Forelimb muscle (tissue), 1 donor: ENCODE data around the gene PLXDC1. TPM values are rescaled to one million over a fixed set of nuclear protein-coding genes. Genes with fewer than 3 reads are reported as not detected.
"Not testable (repeated sequence)": the region's sequence is repeated elsewhere in the genome, so short reads cannot be mapped to it uniquely, and the experiment has no call there.

Source experiments
- DNase-seq: peaks from one replicate; pipeline ENCODE4 v3.0.0-alpha.2; 2013; ENCODE audit warnings: low read depth
- polyA plus RNA-seq: library from polyadenylated mRNA; unstranded; fragments of 120-200 nt; gene quantifications from one replicate; pipeline ENCODE4 v1.2.1, GENCODE V29; 2013; ENCODE audit not compliant: insufficient read length

PLXDC1 gene
- polyA plus RNA-seq, 1 donor = 5.0 TPM

- DNase-seq = no peak
Observed at GRCh38 chr17:39155654-39156053, 4.2 kb upstream of the PLXDC1 start.

DNA sequence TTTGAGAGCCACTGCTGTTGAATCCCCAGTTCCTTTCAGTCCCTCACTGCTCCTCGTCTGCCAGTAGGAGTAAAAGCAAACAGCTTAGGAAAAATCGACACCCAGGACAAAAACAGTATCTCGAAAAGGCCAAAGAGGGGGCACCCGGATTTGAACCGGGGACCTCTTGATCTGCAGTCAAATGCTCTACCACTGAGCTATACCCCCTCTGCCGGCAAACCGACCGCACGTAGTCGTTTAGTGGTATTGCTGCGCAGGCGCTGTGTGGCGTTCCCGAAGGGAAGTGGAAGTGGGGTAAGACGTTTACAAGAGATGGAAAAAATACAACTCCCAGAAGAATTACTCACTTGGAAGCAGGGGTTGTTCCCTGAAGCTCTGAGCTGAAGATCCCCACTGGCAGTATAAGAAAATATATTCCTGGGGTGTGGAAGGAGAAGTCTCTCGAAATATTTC lies 2.2 kb upstream of the PLXDC1 start:
- peak; percentile 87 for DNase-seq

DNA sequence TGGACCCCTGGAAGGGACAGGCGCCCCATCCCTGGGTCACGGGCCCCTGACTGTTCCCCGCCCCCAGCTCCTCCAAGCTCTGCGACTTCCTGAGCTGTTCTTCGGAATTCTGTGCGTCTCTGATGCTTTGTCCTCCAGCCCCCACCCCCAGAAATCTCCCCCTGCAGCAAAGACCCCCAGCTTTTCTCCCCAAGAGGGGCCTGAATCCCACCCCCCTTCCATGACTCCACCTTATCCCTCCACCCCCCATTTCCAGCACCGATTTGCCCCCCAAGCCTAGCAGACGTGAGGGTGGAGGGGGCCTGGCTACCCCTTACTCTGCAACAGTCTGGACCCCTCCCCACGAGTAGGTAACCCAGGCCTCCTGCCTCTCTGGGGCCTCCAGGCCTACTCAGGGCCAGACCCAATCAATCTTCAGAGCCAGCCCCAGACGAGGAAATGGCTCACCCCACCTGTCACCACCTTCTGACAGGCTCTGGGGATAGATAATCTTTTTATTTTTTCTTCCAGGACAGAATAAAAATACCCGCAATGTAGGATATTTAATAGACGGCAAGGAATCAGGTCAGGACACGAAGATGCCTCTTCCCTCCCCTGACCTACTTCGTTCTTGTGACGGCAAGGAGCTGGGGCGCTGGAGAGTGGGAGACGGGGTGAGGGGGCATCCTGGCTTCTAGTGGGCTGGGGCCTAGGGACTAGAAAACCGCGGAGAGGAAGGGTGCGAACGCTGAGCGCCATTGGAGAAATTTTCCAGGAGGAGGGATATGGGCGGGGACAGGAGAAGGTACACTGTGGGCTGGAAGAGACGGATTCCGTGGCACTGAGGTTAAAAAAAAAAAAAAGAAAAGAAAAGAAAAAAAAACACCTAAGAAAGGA lies 744 bp upstream of the PLXDC1 start:
- no peak for DNase-seq

GRCh38 chr17:39150795-39151149 lies 665 bp downstream of the PLXDC1 start:
- DNase-seq = no peak

- no peak for DNase-seq
Observed at GRCh38 chr17:39150104-39150634, 1.3 kb downstream of the PLXDC1 start.

- no peak for DNase-seq
Observed at GRCh38 chr17:39147221-39148185, 3.9 kb downstream of the PLXDC1 start.

GRCh38 chr17:39146273-39146672 lies 5.2 kb downstream of the PLXDC1 start:
- no peak for DNase-seq

DNA sequence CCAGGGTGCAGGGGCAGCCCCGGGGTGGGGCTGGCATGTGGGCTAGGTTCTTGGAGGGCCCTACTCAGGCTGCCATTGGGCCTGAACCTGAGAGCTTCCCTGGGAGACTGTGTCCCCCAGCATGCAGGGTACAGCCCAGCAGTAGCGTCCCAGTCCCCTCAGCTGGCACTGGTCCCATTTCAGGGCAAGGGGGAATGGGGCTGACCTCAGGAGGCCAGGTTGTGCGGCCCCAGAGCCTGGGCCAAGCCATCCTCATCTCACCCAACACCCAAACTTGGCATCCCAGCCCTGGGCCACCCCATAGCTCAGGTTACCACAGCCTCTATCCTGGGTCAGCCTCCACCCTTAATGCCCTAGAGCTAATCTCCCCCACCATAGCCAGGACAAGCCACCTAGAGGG lies 6.3 kb downstream of the PLXDC1 start:
- DNase-seq = no peak

DNA sequence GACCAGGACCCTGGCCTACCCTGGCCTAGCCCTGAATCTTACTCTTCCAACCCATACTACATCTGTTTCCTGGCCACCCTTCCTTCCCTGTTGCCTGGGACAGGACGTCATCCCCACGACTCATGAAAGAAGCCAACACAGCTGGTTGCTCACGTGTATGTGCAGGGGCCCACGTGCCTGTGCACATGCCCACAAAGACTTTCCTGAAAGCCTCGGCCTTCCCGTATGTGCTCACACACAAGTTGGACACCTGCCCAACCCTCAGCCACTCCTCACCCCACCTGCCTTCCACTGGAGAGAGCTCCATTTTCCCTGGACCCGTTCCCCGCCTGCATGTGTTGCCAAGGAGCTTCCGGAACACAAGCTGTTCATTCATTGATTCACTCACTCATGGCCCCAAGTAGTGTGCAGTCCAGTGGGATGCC lies 7.0 kb downstream of the PLXDC1 start:
- peak; percentile 94 for DNase-seq

DNA sequence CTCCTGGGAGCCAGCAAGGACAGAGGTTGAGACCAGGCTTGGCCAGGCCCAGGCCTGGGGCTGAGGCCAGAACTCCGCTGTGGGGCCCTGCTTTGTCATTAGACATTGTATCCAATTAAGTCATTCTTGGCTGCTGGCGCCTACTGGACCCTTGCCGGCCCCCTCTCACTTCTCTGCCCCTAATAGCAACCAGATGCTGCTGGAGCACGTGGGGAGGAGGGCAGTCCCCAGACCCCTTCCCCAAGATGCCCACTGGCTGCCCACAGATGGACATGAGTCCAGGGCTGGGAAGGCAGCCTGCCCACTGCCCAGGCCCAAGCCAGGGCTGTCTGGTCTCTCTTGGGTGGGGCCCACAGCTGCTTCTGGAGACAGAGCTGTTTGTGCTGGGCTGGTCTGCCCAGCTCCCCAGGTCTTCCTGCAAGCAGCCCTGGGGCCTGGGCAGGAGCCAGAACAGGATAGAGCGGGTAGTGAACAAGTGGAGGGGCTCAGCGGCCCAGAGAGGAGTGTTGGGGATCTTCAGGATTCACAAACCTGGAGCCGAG lies 7.8 kb downstream of the PLXDC1 start:
- DNase-seq = peak; percentile 47

GRCh38 chr17:39141915-39142664 lies 9.3 kb downstream of the PLXDC1 start:
- DNase-seq = no peak

GRCh38 chr17:39141294-39141693 lies 10.1 kb downstream of the PLXDC1 start:
- DNase-seq = no peak

GRCh38 chr17:39139561-39139960 lies 11.9 kb downstream of the PLXDC1 start:
- no peak for DNase-seq

- DNase-seq = no peak
Observed at GRCh38 chr17:39139161-39139511, 12.3 kb downstream of the PLXDC1 start.

DNA sequence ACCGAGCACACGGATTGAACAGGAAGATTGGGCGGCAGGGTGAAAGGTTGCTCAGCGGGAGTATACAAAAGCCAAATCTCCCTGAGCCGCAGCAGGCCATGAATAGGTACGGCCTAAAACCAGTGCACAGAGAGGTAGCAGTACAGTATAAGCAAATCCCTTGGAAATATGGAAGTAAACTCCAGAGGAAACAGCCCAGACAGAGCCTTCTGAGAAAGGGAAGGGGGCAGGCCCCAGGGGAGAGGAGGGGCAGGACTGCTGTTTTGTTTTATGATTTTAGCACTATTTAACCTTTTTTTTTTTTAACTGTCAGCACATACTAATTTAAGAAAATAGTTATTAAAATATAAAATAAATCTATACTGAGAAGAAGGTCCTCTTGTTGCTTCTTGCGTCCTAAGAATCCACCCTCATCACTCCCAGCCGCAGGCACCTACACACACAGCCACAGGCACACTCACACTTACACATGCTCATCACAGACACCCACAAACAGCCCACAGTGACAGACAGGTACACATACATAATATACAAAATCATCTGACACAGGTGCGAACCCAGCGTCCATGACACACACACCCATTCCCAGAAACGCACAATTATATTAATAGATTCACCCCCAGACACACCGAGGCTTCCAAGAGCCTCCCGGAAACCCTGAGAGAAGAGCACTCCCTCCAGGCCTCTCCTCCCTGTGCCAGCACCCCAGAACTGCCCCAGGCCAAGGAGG lies 12.8 kb downstream of the PLXDC1 start:
- no peak for DNase-seq

DNA sequence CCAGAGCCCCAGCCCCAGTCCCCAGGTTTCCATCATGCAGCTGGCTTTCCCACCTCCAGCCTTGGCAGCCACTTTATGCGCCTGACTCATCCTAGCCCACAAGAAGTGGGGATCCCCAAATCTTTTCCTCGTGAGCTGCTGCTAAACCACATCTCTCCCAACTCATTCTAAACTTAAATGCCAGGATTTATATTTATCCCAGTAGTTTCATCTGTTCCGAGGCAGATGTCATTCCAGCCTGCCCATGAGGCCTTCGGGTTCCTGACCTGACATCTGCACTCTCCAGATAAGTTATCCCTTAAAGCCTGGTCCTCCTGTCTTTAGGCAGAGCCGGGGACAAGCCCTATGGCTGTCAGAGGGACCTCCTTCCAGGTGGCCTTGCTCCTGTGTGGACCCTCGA lies 16.6 kb downstream of the PLXDC1 start:
- DNase-seq = no peak

DNA sequence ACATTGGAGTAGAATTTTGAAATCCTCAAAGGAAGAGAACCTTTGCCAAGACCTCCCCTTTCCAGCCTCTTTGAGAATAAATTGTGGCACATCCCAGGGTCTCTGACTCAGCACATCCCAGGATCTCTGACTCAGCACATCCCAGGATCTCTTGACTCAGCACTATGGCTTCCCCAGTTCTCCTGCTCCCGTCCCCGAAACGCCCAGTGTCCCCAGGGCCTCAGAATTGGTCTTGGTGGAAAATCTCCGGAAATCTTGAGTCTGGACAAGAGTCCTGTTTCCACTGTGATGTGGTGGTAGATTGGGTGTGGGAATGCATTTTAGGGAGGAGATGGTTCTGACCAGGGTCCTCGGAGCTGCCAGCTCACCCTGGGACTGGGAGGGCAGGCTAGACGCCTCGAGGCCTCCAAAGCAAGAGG lies 19.2 kb downstream of the PLXDC1 start:
- no peak for DNase-seq

DNA sequence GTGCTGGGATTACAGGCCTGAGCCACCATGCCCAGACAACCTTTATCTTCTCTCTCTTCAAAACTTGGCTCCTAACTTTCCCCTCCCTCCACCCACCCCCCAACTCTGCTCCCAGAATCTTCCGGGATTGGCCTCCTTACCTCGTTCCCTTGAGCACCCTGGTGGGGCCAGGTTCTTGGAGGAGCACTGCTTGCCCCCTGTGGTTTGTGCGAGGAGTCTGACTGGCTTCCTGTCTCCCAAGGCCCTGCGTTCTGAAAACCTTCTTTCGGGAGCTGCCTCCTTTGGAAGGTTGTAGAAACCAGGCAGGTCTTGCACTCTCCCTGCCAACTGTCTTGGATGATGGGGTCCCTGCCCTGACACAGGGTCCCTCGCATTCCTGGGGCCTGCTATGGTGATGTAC lies 19.8 kb downstream of the PLXDC1 start:
- DNase-seq = no peak

DNA sequence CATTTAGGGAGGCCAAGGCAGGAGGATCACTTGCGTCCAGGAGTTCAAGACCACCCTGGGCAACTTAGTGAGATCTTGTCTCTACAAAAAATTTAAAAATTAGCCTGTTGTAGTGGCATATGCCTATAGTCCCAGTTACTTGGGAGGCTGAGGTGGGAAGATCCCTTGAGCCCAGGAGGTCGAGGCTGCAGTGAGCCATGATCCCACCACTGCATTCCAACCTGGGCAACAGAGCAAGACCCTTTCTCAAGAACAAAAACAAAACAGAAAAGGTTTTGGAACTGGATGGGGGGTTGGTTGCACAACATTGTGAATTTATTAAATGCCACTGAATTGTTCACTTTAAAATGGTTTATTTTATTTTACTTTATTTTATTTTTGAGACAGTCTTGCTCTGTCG lies 21.2 kb downstream of the PLXDC1 start:
- no peak for DNase-seq

GRCh38 chr17:39129544-39129943 lies 21.9 kb downstream of the PLXDC1 start:
- not testable (repeated sequence) for DNase-seq

GRCh38 chr17:39126436-39126835 lies 25.0 kb downstream of the PLXDC1 start:
- no peak for DNase-seq
